Effector CD8-positive, alpha-beta T cell (primary cell): Measurements from ENCODE around the gene DUSP22.
"Not testable (repeated sequence)": the region's sequence is repeated elsewhere in the genome, so short reads cannot be mapped to it uniquely, and the experiment has no call there.

Experiments used
- DNase-seq: peaks from one replicate; lab custom pipeline; 2025; lab: John Stamatoyannopoulos, UW

Gene DUSP22

GRCh38 chr6:279341-280029, 12.8 kb upstream of the DUSP22 start:
- no peak for DNase-seq

GRCh38 chr6:280775-281468, 11.4 kb upstream of the DUSP22 start:
- no peak for DNase-seq

- no peak for DNase-seq
These were observed 10.7 kb upstream of the DUSP22 start for GRCh38 chr6:281469-282103.

GRCh38 chr6:282177-282866, 10.0 kb upstream of the DUSP22 start:
- no peak for DNase-seq

GRCh38 chr6:282867-283416, 9.3 kb upstream of the DUSP22 start:
- no peak for DNase-seq

- no peak for DNase-seq
These were observed 7.8 kb upstream of the DUSP22 start for GRCh38 chr6:284486-284885.

GRCh38 chr6:285030-285771, 7.1 kb upstream of the DUSP22 start:
- no peak for DNase-seq

GRCh38 chr6:285902-286301, 6.4 kb upstream of the DUSP22 start:
- DNase-seq, result not testable (repeated sequence)

GRCh38 chr6:286681-287488, 5.4 kb upstream of the DUSP22 start:
- no peak for DNase-seq

GRCh38 chr6:287489-287860, 4.8 kb upstream of the DUSP22 start:
- DNase-seq, result no peak

GRCh38 chr6:288866-289265, 3.4 kb upstream of the DUSP22 start:
- DNase-seq, result no peak

- DNase-seq, result no peak
These were observed 2.0 kb upstream of the DUSP22 start for GRCh38 chr6:290111-290922.

GRCh38 chr6:291204-291696, 1.0 kb upstream of the DUSP22 start:
- DNase-seq, result no peak

GRCh38 chr6:292506-293192, 362 bp downstream of the DUSP22 start:
- no peak for DNase-seq

- no peak for DNase-seq
These were observed 1.2 kb downstream of the DUSP22 start for GRCh38 chr6:293193-294174.

GRCh38 chr6:294656-295565, 2.6 kb downstream of the DUSP22 start:
- no peak for DNase-seq
